OCI-LY7 (cell line): ENCODE results near the gene FNDC3B.

ENCODE experiments used
- EZH2phosphoT487 ChIP-seq: fragments of 200-600 bp; sonication (generic); IDR thresholded peaks from 2 replicates; pipeline ENCODE4 v1.6.1; 2018; ENCODE audit warnings: low read depth, borderline replicate concordance, mild to moderate bottlenecking, mixed run types, antibody characterized with exemption, low read length, moderate library complexity, mixed read lengths
- TF ChIP-seq, protein P1 (sequence below): fragments of 200-600 bp; sonication (generic); conservative IDR thresholded peaks from 2 replicates; pipeline ENCODE4 v1.5.1; 2014; ENCODE audit warnings: mild to moderate bottlenecking, antibody characterized with exemption, low read length, moderate library complexity, mixed read lengths

DNA sequence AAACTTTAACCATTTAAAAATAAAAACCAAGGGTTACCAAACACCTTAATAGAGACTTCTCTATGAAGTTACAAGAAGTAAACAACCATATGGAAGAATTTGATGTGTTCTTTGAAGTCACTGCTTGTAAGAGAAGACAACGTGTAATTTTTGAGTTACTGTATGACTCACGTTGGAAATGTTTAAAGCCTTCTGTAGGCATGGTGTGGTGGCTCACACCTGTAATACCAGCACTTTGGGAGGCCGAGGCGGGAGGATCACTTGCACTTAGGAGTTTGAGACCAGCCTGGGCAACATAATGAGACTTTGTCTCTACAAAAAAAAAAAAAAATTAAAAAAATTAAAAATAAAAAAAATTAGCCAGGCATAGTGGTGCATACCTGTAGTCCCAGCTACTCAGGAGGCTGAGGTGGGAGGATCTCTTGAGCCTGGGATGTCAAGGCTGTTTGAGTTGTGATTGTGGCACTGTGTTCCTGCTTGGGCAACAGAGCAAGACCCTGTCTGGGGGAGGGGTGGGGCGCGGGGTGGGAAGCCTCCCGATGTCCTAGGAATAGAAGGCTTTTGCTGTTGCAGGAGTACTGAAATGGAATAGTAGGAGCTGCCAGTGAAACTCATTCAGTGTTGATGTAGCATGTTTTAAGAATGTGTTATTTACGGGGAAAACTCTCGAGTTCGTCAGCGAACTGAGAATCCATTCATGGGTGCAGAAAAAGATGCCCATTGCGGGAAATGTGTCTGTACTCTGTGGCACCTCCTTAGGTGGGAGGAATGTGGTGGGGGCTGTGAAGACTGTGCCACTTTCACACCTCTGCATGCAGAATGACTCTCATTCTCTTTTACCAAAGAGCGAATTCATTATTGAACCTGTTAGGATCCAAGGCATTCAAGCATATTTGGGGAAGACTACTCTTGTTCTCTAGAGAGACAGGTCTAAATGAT, 134.2 kb downstream of the FNDC3B start:
- TF ChIP-seq, protein P1, sequence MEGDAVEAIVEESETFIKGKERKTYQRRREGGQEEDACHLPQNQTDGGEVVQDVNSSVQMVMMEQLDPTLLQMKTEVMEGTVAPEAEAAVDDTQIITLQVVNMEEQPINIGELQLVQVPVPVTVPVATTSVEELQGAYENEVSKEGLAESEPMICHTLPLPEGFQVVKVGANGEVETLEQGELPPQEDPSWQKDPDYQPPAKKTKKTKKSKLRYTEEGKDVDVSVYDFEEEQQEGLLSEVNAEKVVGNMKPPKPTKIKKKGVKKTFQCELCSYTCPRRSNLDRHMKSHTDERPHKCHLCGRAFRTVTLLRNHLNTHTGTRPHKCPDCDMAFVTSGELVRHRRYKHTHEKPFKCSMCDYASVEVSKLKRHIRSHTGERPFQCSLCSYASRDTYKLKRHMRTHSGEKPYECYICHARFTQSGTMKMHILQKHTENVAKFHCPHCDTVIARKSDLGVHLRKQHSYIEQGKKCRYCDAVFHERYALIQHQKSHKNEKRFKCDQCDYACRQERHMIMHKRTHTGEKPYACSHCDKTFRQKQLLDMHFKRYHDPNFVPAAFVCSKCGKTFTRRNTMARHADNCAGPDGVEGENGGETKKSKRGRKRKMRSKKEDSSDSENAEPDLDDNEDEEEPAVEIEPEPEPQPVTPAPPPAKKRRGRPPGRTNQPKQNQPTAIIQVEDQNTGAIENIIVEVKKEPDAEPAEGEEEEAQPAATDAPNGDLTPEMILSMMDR = no peak
- TF ChIP-seq EZH2phosphoT487 = no peak
